SHP77 treated with DMSO at 0.1 percent for 48 hours (cell line): ENCODE data around the gene PTAFR.
"Not testable (repeated sequence)": the region's sequence is repeated elsewhere in the genome, so short reads cannot be mapped to it uniquely, and the experiment has no call there.

Experiments
- DNase-seq: peaks from one replicate; lab custom pipeline; 2025; lab: John Stamatoyannopoulos, UW

PTAFR gene

GRCh38 chr1:28144203-28145135 lies 32.0 kb downstream of the PTAFR start:
- DNase-seq, result no peak

- no peak for DNase-seq
Observed at GRCh38 chr1:28143496-28144202, 32.8 kb downstream of the PTAFR start.

- no peak for DNase-seq
Observed at GRCh38 chr1:28141685-28142084, 34.8 kb downstream of the PTAFR start.

GRCh38 chr1:28139866-28140265 lies 36.6 kb downstream of the PTAFR start:
- not testable (repeated sequence) for DNase-seq

- no peak for DNase-seq
Observed at GRCh38 chr1:28139025-28139712, 37.3 kb downstream of the PTAFR start.

GRCh38 chr1:28136922-28137613 lies 39.4 kb downstream of the PTAFR start:
- DNase-seq, result no peak

GRCh38 chr1:28136169-28136921 lies 40.1 kb downstream of the PTAFR start:
- no peak for DNase-seq

- no peak for DNase-seq
Observed at GRCh38 chr1:28135371-28136168, 40.9 kb downstream of the PTAFR start.

GRCh38 chr1:28134651-28135207 lies 41.8 kb downstream of the PTAFR start:
- no peak for DNase-seq

- no peak for DNase-seq
Observed at GRCh38 chr1:28132171-28133167, 44.0 kb downstream of the PTAFR start.

GRCh38 chr1:28130901-28131300 lies 45.6 kb downstream of the PTAFR start:
- no peak for DNase-seq

- DNase-seq, result no peak
Observed at GRCh38 chr1:28129150-28129549, 47.3 kb downstream of the PTAFR start.

GRCh38 chr1:28127617-28128257 lies 48.8 kb downstream of the PTAFR start:
- no peak for DNase-seq

- DNase-seq, result no peak
Observed at GRCh38 chr1:28126783-28127490, 49.6 kb downstream of the PTAFR start.

GRCh38 chr1:28126212-28126611 lies 50.3 kb downstream of the PTAFR start:
- DNase-seq, result no peak

GRCh38 chr1:28123461-28123961 lies 53.0 kb downstream of the PTAFR start:
- no peak for DNase-seq

GRCh38 chr1:28122183-28122582 lies 54.3 kb downstream of the PTAFR start:
- DNase-seq, result no peak
